HCT116 (cell line): Measurements from ENCODE around the gene TMEM185B. TPM values are rescaled to one million over a fixed set of nuclear protein-coding genes. Genes with fewer than 3 reads are reported as not detected.

Experiments
- ATAC-seq: fragments of 200-7000 bp; cut with Tn5 transposase; 2 replicates; pipeline ENCODE4 v1.9.1; 2020; ENCODE audit warnings: mild to moderate bottlenecking, moderate library complexity
- BruUV-seq: library from RNA; stranded (reverse); fragments of 400-500 nt; replicated peaks from 2 replicates; lab custom pipeline; 2021; lab: Mats Ljungman, UMichigan
- CTCF ChIA-PET: fragments of 300-600 bp; sonication (Branson Sonifier 250); formaldehyde crosslinking; loops from one replicate; lab custom pipeline; 2021; ENCODE audit warnings: antibody characterized with exemption; lab: Charles Lee
- POLR2A ChIA-PET: fragments of 300-600, 350-600 bp; sonication (Branson Sonifier 250); formaldehyde crosslinking; loops from one replicate; lab custom pipeline; 2021; ENCODE audit warnings: antibody characterized with exemption; lab: Charles Lee
- RAD21 ChIA-PET, 2 experiments: fragments of 300-600 bp; sonication (Branson Sonifier 250); formaldehyde crosslinking; loops; one replicate each; lab custom pipeline; 2023; ENCODE audit warnings: low total read pairs in 2 of 2; ENCODE audit not compliant: uncharacterized antibody in 2 of 2, unreplicated experiment in 2 of 2, low non-redundant PET in 1 of 2; lab: Charles Lee
- DNase-seq: peaks from one replicate; pipeline ENCODE4 v3.0.0-alpha.2; 2010; ENCODE audit warnings: low read depth, low spot score
- H2AFZ ChIP-seq: fragments of 200-600 bp; shearing (Covaris generic), sonication (generic); 2 replicates; pipeline ENCODE4 v1.6.1; 2017; ENCODE audit warnings: low read depth, mixed run types, mixed read lengths, antibody characterized with exemption, low read length; ENCODE audit not compliant: poor library complexity, severe bottlenecking
- H3K27ac ChIP-seq: 2 replicates; pipeline ENCODE4 v1.5.1; 2012; ENCODE audit warnings: low read depth, low read length
- H3K27me3 ChIP-seq: fragments of 200-600 bp; sonication (generic); 2 replicates; pipeline ENCODE4 v1.6.1; 2016; ENCODE audit warnings: mixed run types, low read length, mixed read lengths; ENCODE audit not compliant: insufficient read depth
- H3K36me3 ChIP-seq, 2 experiments: fragments of 200-500 bp in 1 of 2; fragments of 200-600 bp in 1 of 2; sonication (Bioruptor generic) in 1 of 2; sonication (generic) in 1 of 2; 2 replicates each; pipeline versions ENCODE4 v1.5.1 to v1.6.1; 2014 to 2016; ENCODE audit warnings: low read length in 2 of 2, inconsistent platforms in 1 of 2, mixed read lengths in 1 of 2, mixed run types in 1 of 2; ENCODE audit not compliant: insufficient read depth in 2 of 2, control insufficient read depth in 1 of 2
- H3K4me1 ChIP-seq, 2 experiments: fragments of 200-600 bp in 1 of 2; sonication (generic) in 1 of 2; 2 replicates each; pipeline versions ENCODE4 v1.5.1 to v1.6.1; 2012 to 2017; ENCODE audit warnings: low read length in 2 of 2, inconsistent platforms in 1 of 2, mild to moderate bottlenecking in 1 of 2, mixed read lengths in 1 of 2, mixed run types in 1 of 2, moderate library complexity in 1 of 2; ENCODE audit not compliant: insufficient read depth in 2 of 2, control insufficient read depth in 1 of 2
- H3K4me2 ChIP-seq: fragments of 200-600 bp; sonication (generic); 2 replicates; pipeline ENCODE4 v1.6.1; 2017; ENCODE audit warnings: mixed run types, low read length, mixed read lengths
- H3K4me3 ChIP-seq, 2 experiments: fragments of 200-600 bp in 1 of 2; sonication (generic) in 1 of 2; replicated peaks in 1 of 2; 2 replicates each; pipeline ENCODE4 v1.5.1; 2011 to 2016; ENCODE audit warnings: low read length in 2 of 2, control low read depth in 1 of 2, low read depth in 1 of 2, mild to moderate bottlenecking in 1 of 2, mixed read lengths in 1 of 2, mixed run types in 1 of 2
- H3K79me2 ChIP-seq: fragments of 200-600 bp; sonication (generic); 2 replicates; pipeline ENCODE4 v1.6.1; 2017; ENCODE audit warnings: mild to moderate bottlenecking, mixed run types, low read length, moderate library complexity, mixed read lengths; ENCODE audit not compliant: insufficient read depth
- H3K9ac ChIP-seq: fragments of 200-600 bp; sonication (generic); 2 replicates; pipeline ENCODE4 v1.6.1; 2016; ENCODE audit warnings: low read length, mixed read lengths
- H3K9me2 ChIP-seq: fragments of 200-600 bp; sonication (generic), shearing (Covaris generic); 2 replicates; pipeline ENCODE4 v1.6.1; 2017; ENCODE audit warnings: mixed run types, mild to moderate bottlenecking, moderate library complexity; ENCODE audit not compliant: insufficient read depth
- H3K9me3 ChIP-seq, 2 experiments: fragments of 200-500 bp in 1 of 2; fragments of 200-600 bp in 1 of 2; sonication (Bioruptor generic) in 1 of 2; sonication (generic) in 1 of 2; 2 replicates each; pipeline ENCODE4 v1.6.1; 2014 to 2017; ENCODE audit warnings: low read length in 2 of 2, mixed read lengths in 2 of 2, inconsistent platforms in 1 of 2, low read depth in 1 of 2, mild to moderate bottlenecking in 1 of 2, mixed run types in 1 of 2, moderate library complexity in 1 of 2; ENCODE audit not compliant: control insufficient read depth in 1 of 2, insufficient read depth in 1 of 2
- H4K20me1 ChIP-seq: fragments of 200-600 bp; sonication (generic), shearing (Covaris generic); 2 replicates; pipeline ENCODE4 v1.6.1; 2017; ENCODE audit warnings: mixed run types, mild to moderate bottlenecking, moderate library complexity; ENCODE audit not compliant: insufficient read depth
- CTCF ChIP-seq, 3 experiments: fragments of 200-600 bp in 1 of 3; sonication (generic) in 1 of 3; IDR thresholded peaks in 2 of 3; conservative IDR thresholded peaks in 1 of 3; 2 replicates each; pipeline ENCODE4 v1.5.1; 2012 to 2017; ENCODE audit warnings: low read depth in 2 of 3, low read length in 2 of 3, antibody characterized with exemption in 1 of 3, borderline replicate concordance in 1 of 3, control low read depth in 1 of 3, mild to moderate bottlenecking in 1 of 3, mixed read lengths in 1 of 3, mixed run types in 1 of 3, moderate library complexity in 1 of 3; ENCODE audit not compliant: insufficient read depth in 1 of 3
- FOSL1 ChIP-seq: IDR thresholded peaks from 2 replicates; pipeline ENCODE4 v1.6.1; 2012; ENCODE audit warnings: low read depth
- POLR2A ChIP-seq: IDR thresholded peaks from 2 replicates; pipeline ENCODE4 v1.7.0; 2011; ENCODE audit warnings: borderline replicate concordance; ENCODE audit not compliant: insufficient read depth, insufficient read length; ENCODE audit errors: extremely low read depth
- POLR2AphosphoS5 ChIP-seq: IDR thresholded peaks from 2 replicates; pipeline ENCODE4 v1.6.1; 2011; ENCODE audit warnings: mild to moderate bottlenecking, low read depth, low read length, moderate library complexity
- REST ChIP-seq: IDR thresholded peaks from 2 replicates; pipeline ENCODE4 v1.6.1; 2012; ENCODE audit warnings: low read depth
- SIN3A ChIP-seq: IDR thresholded peaks from 2 replicates; pipeline ENCODE4 v1.6.1; 2012; ENCODE audit warnings: low read depth
- SRF ChIP-seq: IDR thresholded peaks from 2 replicates; pipeline ENCODE4 v1.6.1; 2012; ENCODE audit warnings: low read depth
- TCF7L2 ChIP-seq: IDR thresholded peaks from 2 replicates; pipeline ENCODE4 v1.7.0; 2011; ENCODE audit warnings: borderline replicate concordance, inconsistent platforms; ENCODE audit not compliant: insufficient read depth, insufficient read length; ENCODE audit errors: extremely low read depth
- ZBTB33 ChIP-seq: IDR thresholded peaks from 2 replicates; pipeline ENCODE4 v1.6.1; 2011; ENCODE audit warnings: mild to moderate bottlenecking, low read length, moderate library complexity; ENCODE audit not compliant: insufficient replicate concordance; ENCODE audit errors: extremely low read depth
- ZFX ChIP-seq: fragments of 450-650 bp; IDR thresholded peaks from 2 replicates; pipeline ENCODE4 v1.6.1; 2017
- ZNF274 ChIP-seq: fragments of 200-500 bp; sonication (Bioruptor generic); IDR thresholded peaks from 2 replicates; pipeline ENCODE4 v1.6.1; 2014; ENCODE audit warnings: mild to moderate bottlenecking, low read depth, low read length, inconsistent platforms
- intact Hi-C: fragments of 100-400 bp; cut with micrococcal nuclease; formaldehyde crosslinking; loops from 2 replicates; pipeline ENCODE4 v1.10.0; 2022
- total RNA-seq: library from RNA; stranded (reverse); gene quantifications from one replicate; pipeline ENCODE4 v1.2.1, GENCODE V29; 2021; ENCODE audit not compliant: unreplicated experiment

TMEM185B gene
- total RNA-seq, 1 experiment from 2014 or later, result 27.1 TPM

GRCh38 chr2:120176526-120176925 lies 46.7 kb downstream of the TMEM185B start:
- no peaks in the 10 kb centered on the region for H3K4me1 ChIP-seq
- peaks cover 5% of the 10 kb centered on the region; the same call in 1 of the 2 replicates for H3K79me2 ChIP-seq
- H3K4me3 ChIP-seq, result no peak overlapping the region
- H3K27ac ChIP-seq, result no peak overlapping the region
- no TSS peak for BruUV-seq
- H2AFZ ChIP-seq, result no peak overlapping the region
- TF ChIP-seq ZNF274, result no peak
- no peak for TF ChIP-seq ZBTB33
- no peak for TF ChIP-seq POLR2AphosphoS5
- no peak for TF ChIP-seq POLR2A
- no peak for TF ChIP-seq SRF
- no peak for TF ChIP-seq SIN3A
- no peak for TF ChIP-seq REST
- TF ChIP-seq ZFX, result no peak
- no peak for TF ChIP-seq TCF7L2
- no peak for TF ChIP-seq CTCF (IDR thresholded peaks at IDR 0.05 in 2 of 3, conservative IDR thresholded peaks at IDR 0.05 in 1 of 3; ENCODE audit: borderline replicate concordance in 1 of 3, insufficient read depth in 1 of 3, low read depth in 2 of 3, low read length in 2 of 3)
- TF ChIP-seq FOSL1, result no peak
- TF ChIP-seq, all 23 proteins: peak for 0
- Histone ChIP-seq H3K9ac (no peak overlapping the region), H4K20me1 (no peaks in the 10 kb centered on the region), H3K9me3 (no peaks in the 10 kb centered on the region), H3K36me3 (0 out of 4 replicates have a peak, but pooled peaks cover 0 to 2% of the 10 kb centered on the region in 2 experiments), H3K27me3 (no peaks in the 10 kb centered on the region), H3K9me2 (no peaks in the 10 kb centered on the region), H3K4me2 (no peak overlapping the region)
- intact Hi-C loops, result loop anchor here (5.0 kb wide), 1 partner anchor 424 kb away; no protein-coding TSS in a partner anchor
- ChIA-PET RAD21 (interaction anchor here in 1 of 2 experiments (0.6 kb wide), 1 partner anchor 891 kb away, joined by 4 read pairs; no protein-coding TSS in a partner anchor), CTCF (interaction anchor here (1.5 to 3.2 kb wide), 3 partner anchors 67 to 475 kb away, joined by 3 to 20 read pairs (median 17); no protein-coding TSS in a partner anchor), POLR2A (no interaction called here)
- DNase-seq (no peak), ATAC-seq (no peak)
